GM18858 (cell line): Measurements from ENCODE around the gene DOK7.

Experiments
- ATAC-seq: cut with Tn5 transposase; IDR thresholded peaks from one replicate; pipeline ENCODE4 v1.9.1; 2021; ENCODE audit not compliant: unreplicated experiment

The DOK7 gene

DNA sequence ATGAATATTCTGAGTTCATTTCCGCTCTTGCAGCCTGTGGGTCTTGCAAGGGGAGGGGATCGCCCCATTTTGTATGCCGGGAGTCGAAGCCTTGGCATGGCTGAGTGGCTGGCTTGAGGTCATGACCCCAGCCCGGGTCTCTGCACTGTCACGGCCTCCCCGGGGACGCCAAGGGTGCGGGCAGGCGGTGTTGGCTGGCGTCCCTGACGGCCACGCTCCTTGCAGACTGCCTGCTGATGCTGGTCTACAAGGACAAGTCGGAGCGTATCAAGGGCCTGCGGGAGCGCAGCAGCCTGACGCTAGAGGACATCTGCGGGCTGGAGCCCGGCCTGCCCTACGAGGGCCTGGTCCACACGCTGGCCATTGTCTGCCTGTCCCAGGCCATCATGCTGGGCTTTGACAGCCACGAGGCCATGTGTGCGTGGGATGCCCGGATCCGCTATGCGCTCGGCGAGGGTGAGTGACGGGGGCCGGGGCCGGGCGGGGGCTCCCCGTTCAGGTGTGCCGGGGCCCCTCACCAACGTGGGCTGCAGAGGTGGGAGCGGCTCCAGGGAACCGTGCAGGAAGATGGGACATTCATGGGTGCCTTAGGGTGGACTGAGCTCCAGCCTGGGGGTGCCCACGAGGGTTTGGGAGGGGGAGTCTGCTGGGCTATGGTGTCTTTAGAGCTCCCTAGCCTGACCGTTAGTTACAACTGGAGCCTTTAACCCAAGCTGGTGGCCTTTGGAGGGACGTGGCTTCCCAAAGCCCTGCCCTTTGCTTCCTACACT, 10.3 kb downstream of the DOK7 start:
- ATAC-seq, result no peak

- ATAC-seq, result no peak
Observed at GRCh38 chr4:3473996-3474765, 11.1 kb downstream of the DOK7 start.

DNA sequence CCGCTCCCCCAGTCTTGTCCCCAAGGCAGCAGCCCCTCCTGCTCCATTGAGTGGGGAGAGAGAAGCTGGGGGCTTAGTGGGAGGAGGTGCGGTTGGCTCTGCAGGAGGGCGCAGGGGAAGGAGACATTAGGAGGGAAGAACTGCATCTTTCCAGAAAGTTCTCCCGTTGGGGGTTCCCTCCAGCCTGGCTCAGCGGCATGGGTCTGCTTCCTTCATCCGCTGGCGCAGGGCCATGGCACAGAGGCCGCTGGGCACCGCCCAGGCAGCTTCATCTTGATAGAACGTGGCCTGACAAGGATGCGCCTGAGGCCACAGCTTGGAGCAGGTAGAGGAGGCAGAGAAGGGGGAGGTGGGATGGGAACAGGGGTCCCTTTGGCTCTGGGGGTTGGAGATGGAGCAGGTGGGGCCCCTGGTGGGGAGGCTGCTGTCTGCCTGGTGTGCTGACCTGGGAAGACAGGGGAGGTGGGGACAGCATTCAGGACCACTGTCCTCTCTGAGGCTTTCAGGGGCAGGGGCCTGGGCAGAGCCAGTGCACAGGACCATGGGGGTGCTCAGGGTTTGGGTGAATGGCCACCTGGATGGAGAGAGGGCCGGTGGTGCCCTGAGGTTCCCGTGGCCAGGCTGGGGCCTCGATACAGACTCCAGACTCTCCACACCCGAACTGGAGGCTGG, 12.1 kb downstream of the DOK7 start:
- no peak for ATAC-seq

DNA sequence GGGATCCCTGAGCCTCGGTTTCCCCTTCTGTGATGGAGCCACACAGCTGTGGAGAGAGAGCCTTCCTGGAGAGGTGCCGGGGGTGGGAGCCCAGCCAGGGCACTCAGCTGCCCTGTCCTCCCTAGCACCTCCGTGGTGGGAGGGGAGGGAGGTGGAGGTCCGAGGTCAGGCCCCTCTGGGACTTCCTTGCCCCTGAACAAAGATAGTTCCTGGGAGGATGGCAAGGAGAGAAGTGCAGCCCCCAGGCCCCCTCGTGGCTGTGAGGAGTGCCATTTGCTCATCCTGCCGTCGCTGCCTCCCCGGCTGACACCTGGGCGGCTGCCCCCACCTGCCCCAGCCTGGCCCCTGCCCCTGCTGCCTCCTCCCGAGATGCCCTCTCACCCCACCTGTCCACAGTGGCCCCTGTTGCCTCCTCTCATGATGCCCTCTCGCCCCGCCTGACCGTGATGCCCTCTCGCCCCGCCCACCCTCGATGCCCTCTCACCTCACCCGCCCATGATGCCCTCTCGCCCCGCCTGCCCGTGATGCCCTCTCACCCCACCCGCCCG, 12.7 kb downstream of the DOK7 start:
- ATAC-seq, result no peak

DNA sequence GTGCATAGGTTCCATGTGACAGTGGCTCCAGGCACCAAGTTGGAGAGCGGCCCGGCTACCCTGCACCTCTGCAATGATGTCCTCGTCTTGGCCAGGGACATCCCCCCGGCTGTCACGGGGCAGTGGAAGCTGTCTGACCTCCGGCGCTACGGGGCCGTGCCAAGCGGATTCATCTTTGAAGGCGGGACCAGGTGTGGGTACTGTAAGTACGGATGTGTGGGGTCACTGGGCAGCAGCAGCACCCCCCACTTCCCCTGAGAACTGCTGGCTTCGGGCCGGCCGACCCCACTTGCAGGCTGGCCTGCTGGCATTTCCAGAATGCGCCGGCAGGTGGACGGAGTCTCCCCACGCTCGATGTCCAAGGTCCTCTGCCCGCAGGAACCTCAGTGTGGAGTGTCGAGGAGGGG, 13.2 kb downstream of the DOK7 start:
- ATAC-seq, result no peak

- no peak for ATAC-seq
Observed at GRCh38 chr4:3476936-3477749, 14.0 kb downstream of the DOK7 start.

- no peak for ATAC-seq
Observed at GRCh38 chr4:3477750-3478430, 14.8 kb downstream of the DOK7 start.

GRCh38 chr4:3478446-3479357, 15.6 kb downstream of the DOK7 start:
- ATAC-seq, result no peak

- no peak for ATAC-seq
Observed at GRCh38 chr4:3479358-3480101, 16.4 kb downstream of the DOK7 start.

DNA sequence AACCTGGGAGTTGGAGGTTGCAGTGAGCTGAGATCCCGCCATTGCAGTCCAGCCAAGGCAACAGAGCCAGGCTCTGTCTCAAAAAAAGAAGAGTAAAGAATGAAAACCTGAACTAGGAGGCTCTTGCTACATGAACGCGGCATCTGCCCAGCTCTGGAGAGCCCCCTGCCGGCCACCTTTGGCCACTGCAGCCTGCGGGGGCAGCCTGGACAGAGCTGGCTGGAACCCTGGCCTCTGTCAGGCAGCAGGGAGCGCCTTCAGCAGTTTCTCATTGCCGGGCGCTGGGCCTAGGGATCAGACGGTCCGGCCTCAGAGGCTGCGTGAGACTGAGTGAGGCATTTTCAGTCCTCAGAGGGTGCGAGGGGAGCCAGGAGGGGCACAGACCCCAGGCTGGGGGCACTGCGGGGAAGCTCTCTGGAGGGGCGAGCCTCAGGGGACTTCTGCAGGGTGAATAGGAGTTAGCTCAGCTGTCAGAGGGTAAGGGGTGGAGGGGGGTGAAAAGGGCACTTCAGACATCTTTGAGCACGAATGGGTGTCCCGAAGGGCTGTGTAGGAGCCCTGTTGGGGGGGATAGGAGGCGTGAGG, 17.5 kb downstream of the DOK7 start:
- ATAC-seq, result no peak

GRCh38 chr4:3481113-3481531, 18.0 kb downstream of the DOK7 start:
- no peak for ATAC-seq

GRCh38 chr4:3481783-3482393, 18.8 kb downstream of the DOK7 start:
- ATAC-seq, result no peak

DNA sequence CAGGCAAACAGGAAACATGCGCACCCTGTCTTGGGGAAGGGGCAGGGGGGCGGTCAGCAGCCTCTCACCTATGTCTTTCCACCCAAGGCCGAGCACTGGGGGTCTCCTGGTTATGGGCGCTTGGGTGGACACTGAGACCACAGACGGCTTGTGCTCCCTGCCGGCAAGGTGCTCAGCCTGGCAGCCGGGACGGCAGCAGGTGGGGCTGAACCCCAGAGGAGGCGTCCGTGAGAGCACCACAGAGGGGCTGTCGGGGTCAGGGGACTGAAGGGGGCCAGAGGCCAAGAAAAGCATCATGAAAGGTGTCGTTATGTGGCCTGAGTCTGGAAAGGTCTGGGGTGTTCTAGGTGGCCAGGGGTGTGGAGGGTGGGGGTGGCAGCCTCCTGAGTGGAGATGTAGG, 19.6 kb downstream of the DOK7 start:
- ATAC-seq, result no peak

- no peak for ATAC-seq
Observed at GRCh38 chr4:3483471-3483921, 20.4 kb downstream of the DOK7 start.

- ATAC-seq, result no peak
Observed at GRCh38 chr4:3484057-3484973, 21.2 kb downstream of the DOK7 start.

GRCh38 chr4:3485011-3485791, 22.1 kb downstream of the DOK7 start:
- ATAC-seq, result no peak
